Measurements from ENCODE around the gene PALM3.

Gene PALM3

GRCh38 chr19:14088634-14089411, 26.9 kb upstream of the PALM3 start:
- TF ChIP-seq CTCF (IDR thresholded peaks at IDR 0.05; ENCODE audit: extremely low read depth, missing control alignments): no peak
- DNase-seq (ENCODE audit: low spot score): peak; percentile 9

GRCh38 chr19:14086098-14086497, 24.2 kb upstream of the PALM3 start:
- no peak for TF ChIP-seq CTCF (IDR thresholded peaks at IDR 0.05; ENCODE audit: extremely low read depth, missing control alignments)
- no peak for DNase-seq (ENCODE audit: low spot score)

- no peak for TF ChIP-seq CTCF (IDR thresholded peaks at IDR 0.05; ENCODE audit: extremely low read depth, missing control alignments)
- no peak for DNase-seq (ENCODE audit: low spot score)
These were observed 23.6 kb upstream of the PALM3 start, which contains the start of gene C19orf67 for GRCh38 chr19:14085309-14085995. Gene C19orf67, minus strand, starts transcription at chr19:14085783. Its CDS starts 156 bp downstream, at chr19:14085627.

- no peak for DNase-seq (ENCODE audit: low spot score)
- no peak for TF ChIP-seq CTCF (IDR thresholded peaks at IDR 0.05; ENCODE audit: extremely low read depth, missing control alignments)
These were observed 20.7 kb upstream of the PALM3 start for GRCh38 chr19:14082675-14082960.

GRCh38 chr19:14081797-14082674, 20.2 kb upstream of the PALM3 start:
- TF ChIP-seq CTCF (IDR thresholded peaks at IDR 0.05; ENCODE audit: extremely low read depth, missing control alignments): no peak
- DNase-seq (ENCODE audit: low spot score): peak; percentile 72

GRCh38 chr19:14080887-14081796, 19.3 kb upstream of the PALM3 start:
- peak; percentile 99 for DNase-seq (ENCODE audit: low spot score)
- TF ChIP-seq CTCF (IDR thresholded peaks at IDR 0.05; ENCODE audit: extremely low read depth, missing control alignments): no peak
